Measurements from ENCODE around the gene AHNAK2.

- no peak for TF ChIP-seq CTCF (IDR thresholded peaks at IDR 0.05)
- TF ChIP-seq POLR2A (IDR thresholded peaks at IDR 0.05): no peak
Measured at GRCh38 chr14:104992501-104992900, 14.3 kb upstream of the AHNAK2 start.

All from Peyer's patch (tissue), 4 donors.